Nephron (organoid): Measurements from ENCODE around the gene CACNA1C.
A peak's percentile ranks its signal among the peaks of the same experiment; 100 is the strongest.

Experiments used
- H3K27ac Mint-ChIP-seq, 3 experiments: 2 replicates each; pipeline ENCODE4 v1.8.0; 2020; ENCODE audit warnings: mixed read lengths in 3 of 3, mild to moderate bottlenecking in 2 of 3, moderate library complexity in 1 of 3
- H3K27me3 Mint-ChIP-seq: 2 replicates; pipeline ENCODE4 v1.8.0; 2021; ENCODE audit warnings: low read depth, mild to moderate bottlenecking, moderate library complexity, mixed read lengths
- H3K36me3 Mint-ChIP-seq: 2 replicates; pipeline ENCODE4 v1.8.0; 2020; ENCODE audit warnings: low read depth, mixed read lengths
- H3K4me1 Mint-ChIP-seq: 2 replicates; pipeline ENCODE4 v1.8.0; 2020; ENCODE audit warnings: mixed read lengths
- H3K4me3 Mint-ChIP-seq, 3 experiments: 2 replicates each; pipeline ENCODE4 v1.8.0; 2020; ENCODE audit warnings: mild to moderate bottlenecking in 3 of 3, mixed read lengths in 3 of 3, moderate library complexity in 2 of 3
- H3K9me3 Mint-ChIP-seq: 2 replicates; pipeline ENCODE4 v1.8.0; 2020; ENCODE audit warnings: mixed read lengths
- TF ChIP-seq, protein P1 (sequence below), 3 experiments: fragments of 200-600 bp; sonication (generic); IDR thresholded peaks; one replicate each; pipeline ENCODE4 v1.5.0; 2021; ENCODE audit warnings: antibody characterized with exemption in 3 of 3; ENCODE audit not compliant: unreplicated experiment in 3 of 3

Gene CACNA1C

DNA sequence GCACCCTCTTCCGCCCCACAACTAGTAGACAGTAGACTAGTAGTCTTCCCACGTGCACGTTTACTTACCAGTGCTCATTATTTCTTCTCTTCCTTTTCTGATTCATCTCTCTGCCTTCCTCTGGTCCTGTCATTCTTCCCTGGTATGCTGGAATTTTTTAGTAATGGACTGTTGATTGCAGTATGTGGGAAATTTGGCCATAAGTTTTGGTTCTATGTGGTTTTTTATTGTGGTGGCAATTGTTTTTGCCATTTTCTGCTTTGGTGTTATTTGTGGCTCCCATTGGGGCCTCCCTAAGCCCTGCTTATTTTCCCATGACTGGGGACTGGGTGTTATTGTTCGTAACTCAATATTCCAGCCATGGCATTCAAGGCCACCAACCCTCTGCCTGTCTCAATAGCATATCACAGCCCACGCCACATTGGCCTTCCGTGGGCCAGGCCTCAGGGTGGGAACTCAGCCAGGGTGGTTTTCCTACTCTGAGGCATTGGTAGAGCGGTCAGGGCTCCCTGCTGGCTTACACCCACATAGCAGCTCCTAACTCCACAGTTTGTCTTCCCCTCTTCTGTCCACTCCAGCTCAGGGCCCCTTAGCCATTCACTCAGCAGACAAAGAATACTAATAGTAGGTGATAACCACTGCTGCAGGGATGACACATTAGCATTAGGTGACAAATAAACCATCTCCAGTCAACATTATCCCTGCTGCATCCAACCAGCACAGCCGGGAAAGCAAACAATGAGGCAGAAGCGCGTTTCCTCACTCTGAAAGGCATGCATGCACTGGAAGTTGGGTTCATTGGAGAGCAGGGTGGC lies 321.5 kb downstream of the CACNA1C start:
- Mint-ChIP-seq H3K4me1 (peaks cover 26% of the 10 kb centered on the region), H3K27ac (no peak overlapping the region), H3K4me3 (no peak overlapping the region), H3K36me3 (no peaks in the 10 kb centered on the region), H3K9me3 (no peaks in the 10 kb centered on the region), H3K27me3 (peaks cover 9% of the 10 kb centered on the region)
- TF ChIP-seq, protein P1, sequence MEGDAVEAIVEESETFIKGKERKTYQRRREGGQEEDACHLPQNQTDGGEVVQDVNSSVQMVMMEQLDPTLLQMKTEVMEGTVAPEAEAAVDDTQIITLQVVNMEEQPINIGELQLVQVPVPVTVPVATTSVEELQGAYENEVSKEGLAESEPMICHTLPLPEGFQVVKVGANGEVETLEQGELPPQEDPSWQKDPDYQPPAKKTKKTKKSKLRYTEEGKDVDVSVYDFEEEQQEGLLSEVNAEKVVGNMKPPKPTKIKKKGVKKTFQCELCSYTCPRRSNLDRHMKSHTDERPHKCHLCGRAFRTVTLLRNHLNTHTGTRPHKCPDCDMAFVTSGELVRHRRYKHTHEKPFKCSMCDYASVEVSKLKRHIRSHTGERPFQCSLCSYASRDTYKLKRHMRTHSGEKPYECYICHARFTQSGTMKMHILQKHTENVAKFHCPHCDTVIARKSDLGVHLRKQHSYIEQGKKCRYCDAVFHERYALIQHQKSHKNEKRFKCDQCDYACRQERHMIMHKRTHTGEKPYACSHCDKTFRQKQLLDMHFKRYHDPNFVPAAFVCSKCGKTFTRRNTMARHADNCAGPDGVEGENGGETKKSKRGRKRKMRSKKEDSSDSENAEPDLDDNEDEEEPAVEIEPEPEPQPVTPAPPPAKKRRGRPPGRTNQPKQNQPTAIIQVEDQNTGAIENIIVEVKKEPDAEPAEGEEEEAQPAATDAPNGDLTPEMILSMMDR (IDR thresholded peaks at IDR 0.05; ENCODE audit: unreplicated experiment in 3 of 3): no peak

DNA sequence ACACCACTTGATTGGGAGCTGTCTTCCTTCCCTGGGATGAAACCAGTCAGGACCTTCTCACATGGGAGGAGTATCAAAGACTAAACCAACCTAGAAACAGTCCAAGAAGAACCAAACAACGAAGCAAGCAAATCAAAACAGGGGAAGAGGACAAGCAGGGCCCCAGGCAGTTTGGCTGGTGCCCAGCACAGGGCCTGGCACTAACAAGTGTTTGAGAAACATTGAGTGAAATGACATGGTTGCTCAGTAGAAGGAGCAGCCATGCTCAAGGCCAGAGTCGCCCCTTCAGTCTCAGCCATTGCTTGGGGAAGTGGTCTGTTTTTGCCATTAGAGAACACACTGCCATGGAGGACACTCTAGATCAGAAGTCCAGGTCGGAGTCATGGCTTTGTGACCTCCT lies 323.1 kb downstream of the CACNA1C start:
- H3K27me3 Mint-ChIP-seq: peaks cover 9% of the 10 kb centered on the region
- no peak overlapping the region for H3K27ac Mint-ChIP-seq
- no peak overlapping the region for H3K4me3 Mint-ChIP-seq
- TF ChIP-seq, protein P1 (IDR thresholded peaks at IDR 0.05; ENCODE audit: unreplicated experiment in 3 of 3): no peak
- H3K9me3 Mint-ChIP-seq: no peaks in the 10 kb centered on the region
- H3K36me3 Mint-ChIP-seq: no peaks in the 10 kb centered on the region
- peaks cover 26% of the 10 kb centered on the region for H3K4me1 Mint-ChIP-seq

DNA sequence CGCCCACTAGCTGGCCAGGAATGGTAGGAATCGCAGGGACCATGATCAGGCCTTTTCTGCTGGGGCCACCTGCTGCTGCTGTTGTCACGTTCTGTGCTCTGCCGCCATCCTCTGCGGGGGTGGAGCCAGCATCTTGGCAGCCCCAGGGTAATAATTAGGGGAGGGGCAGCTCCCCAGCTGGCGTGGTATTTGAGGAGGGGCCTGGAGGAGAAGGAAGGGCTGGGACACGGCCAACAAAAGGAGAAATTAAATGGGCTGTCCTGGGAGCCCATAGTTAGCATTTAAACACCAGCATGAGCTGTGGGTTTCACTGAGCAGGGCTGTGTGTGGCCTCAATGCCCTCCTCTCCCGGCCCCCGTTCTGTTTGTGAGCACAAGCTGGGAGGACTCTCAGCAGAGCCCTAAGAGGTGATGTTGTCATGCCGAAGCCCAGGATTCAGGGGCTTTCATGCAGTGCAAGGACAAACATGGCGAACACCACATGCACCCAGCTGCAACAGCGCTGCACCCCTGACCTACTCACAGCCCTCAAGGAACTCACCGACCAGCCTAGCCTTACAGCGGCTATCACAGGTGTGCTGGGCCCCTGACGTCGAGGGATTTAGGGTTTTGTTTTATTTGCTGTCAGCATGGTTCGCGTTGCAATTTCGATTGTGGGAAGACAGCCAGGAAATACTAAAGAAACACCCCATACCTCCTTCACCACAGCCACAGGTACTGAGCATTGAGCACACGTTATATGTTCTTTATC lies 324.3 kb downstream of the CACNA1C start:
- Mint-ChIP-seq H3K4me3 (no peak overlapping the region), H3K27ac (peak overlapping the region in 1 of 3 experiments; percentile 35), H3K27me3 (peaks cover 9% of the 10 kb centered on the region), H3K9me3 (no peaks in the 10 kb centered on the region), H3K4me1 (peaks cover 26% of the 10 kb centered on the region), H3K36me3 (no peaks in the 10 kb centered on the region)
- TF ChIP-seq, protein P1 (IDR thresholded peaks at IDR 0.05; ENCODE audit: unreplicated experiment in 3 of 3): no peak

DNA sequence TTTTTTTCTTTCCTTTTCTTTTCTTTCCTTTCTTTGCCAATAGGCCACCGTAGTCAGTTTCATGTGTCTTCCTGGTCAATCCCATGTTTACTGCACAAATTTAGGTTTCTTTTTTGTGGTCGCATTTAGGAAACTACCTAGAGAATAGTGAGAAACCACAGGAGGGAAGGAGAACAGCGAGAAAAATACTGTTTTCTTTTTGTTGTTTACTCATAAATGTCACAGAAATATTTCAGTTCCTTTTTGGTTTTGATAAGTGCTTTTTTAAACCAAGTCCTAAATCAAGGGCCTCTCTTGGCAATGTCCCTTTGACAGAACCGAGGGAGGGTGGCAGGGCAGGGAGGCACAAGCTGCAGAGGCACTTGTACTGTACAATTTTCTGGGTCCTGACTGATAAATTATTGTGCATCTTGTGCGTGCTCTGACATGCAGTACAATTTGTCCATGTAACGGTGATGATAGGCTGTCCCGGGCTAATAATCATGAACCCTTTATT lies 326.1 kb downstream of the CACNA1C start:
- peaks cover 12% of the 10 kb centered on the region for H3K27me3 Mint-ChIP-seq

DNA sequence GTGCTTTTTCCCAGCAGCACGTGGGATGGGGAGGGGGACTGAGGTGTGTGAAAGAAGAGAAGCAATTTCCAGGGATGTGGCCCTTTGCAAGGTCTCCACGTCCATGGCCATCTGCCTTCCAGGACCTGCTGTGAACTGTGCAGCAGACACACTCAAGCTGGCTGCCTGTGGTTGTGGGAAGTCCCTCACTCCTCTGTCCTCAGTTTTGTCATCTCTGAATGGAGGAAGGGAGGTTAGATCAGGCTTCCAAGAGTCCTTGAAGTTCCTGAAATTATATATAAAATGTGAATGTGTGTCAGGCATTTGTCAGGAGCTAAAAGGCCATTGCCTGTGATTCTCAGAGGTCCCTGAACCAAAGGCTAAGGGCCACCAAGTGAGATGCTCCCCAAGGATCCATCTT lies 328.2 kb downstream of the CACNA1C start:
- H3K27ac Mint-ChIP-seq: no peak overlapping the region
- H3K27me3 Mint-ChIP-seq: peaks cover 12% of the 10 kb centered on the region
- H3K9me3 Mint-ChIP-seq: no peaks in the 10 kb centered on the region
- no peaks in the 10 kb centered on the region for H3K36me3 Mint-ChIP-seq
- TF ChIP-seq, protein P1 (IDR thresholded peaks at IDR 0.05; ENCODE audit: unreplicated experiment in 3 of 3): no peak
- no peak overlapping the region for H3K4me3 Mint-ChIP-seq
- H3K4me1 Mint-ChIP-seq: peaks cover 56% of the 10 kb centered on the region

More for the DNA sequence above, 326.1 kb downstream of the CACNA1C start:
- TF ChIP-seq, protein P1 (IDR thresholded peaks at IDR 0.05; ENCODE audit: unreplicated experiment in 3 of 3): no peak
- peaks cover 43% of the 10 kb centered on the region for H3K4me1 Mint-ChIP-seq
- H3K4me3 Mint-ChIP-seq: no peak overlapping the region
- no peaks in the 10 kb centered on the region for H3K9me3 Mint-ChIP-seq
- peak overlapping the region in 1 of 3 experiments; percentile 38 for H3K27ac Mint-ChIP-seq
- H3K36me3 Mint-ChIP-seq: no peaks in the 10 kb centered on the region
